SK-N-SH (cell line): Measurements from ENCODE around the gene MAP1B. TPM values are rescaled to one million over a fixed set of nuclear protein-coding genes. Genes with fewer than 3 reads are reported as not detected.

Experiments
- CTCF ChIA-PET: fragments of 300-600, 350-600 bp; formaldehyde crosslinking; extraction: SDS; loops from one replicate; lab custom pipeline; 2021; lab: Yijun Ruan, JAX
- POLR2A ChIA-PET: fragments of 350-600 bp; sonication (Branson Sonifier 250); formaldehyde crosslinking; extraction: SDS; loops from one replicate; lab custom pipeline; 2020; ENCODE audit warnings: antibody characterized with exemption, inconsistent platforms; lab: Yijun Ruan, JAX
- DNase-seq: peaks from one replicate; pipeline ENCODE4 v3.0.0; 2012
- H2AFZ ChIP-seq: fragments of 200-600 bp; sonication (generic); 2 replicates; pipeline ENCODE4 v1.8.1; 2016; ENCODE audit warnings: antibody characterized with exemption, mild to moderate bottlenecking, low read depth
- H3F3A ChIP-seq: fragments of 200-600 bp; sonication (generic); replicated peaks from 2 replicates; pipeline ENCODE3; 2016; ENCODE audit warnings: antibody characterized with exemption, mild to moderate bottlenecking; ENCODE audit not compliant: insufficient read depth
- H3K27ac ChIP-seq, 2 experiments: fragments of 200-500 bp in 1 of 2; fragments of 200-600 bp in 1 of 2; sonication (Bioruptor generic) in 1 of 2; sonication (generic), shearing (Covaris generic) in 1 of 2; 2 replicates each; pipeline versions ENCODE4 v1.5.1 to v1.6.1; 2014 to 2016; ENCODE audit warnings: low read depth in 2 of 2, inconsistent platforms in 1 of 2, low read length in 1 of 2, mild to moderate bottlenecking in 1 of 2, mixed read lengths in 1 of 2
- H3K27me3 ChIP-seq: fragments of 200-600 bp; sonication (generic), shearing (Covaris generic); 2 replicates; pipeline ENCODE4 v1.6.1; 2016; ENCODE audit warnings: mixed run types; ENCODE audit not compliant: insufficient read depth
- H3K36me3 ChIP-seq, 2 experiments: fragments of 200-500 bp in 1 of 2; fragments of 200-600 bp in 1 of 2; sonication (Bioruptor generic) in 1 of 2; sonication (generic) in 1 of 2; replicated peaks in 1 of 2; 2 replicates each; pipeline versions ENCODE3 to v1.5.1; 2014 to 2016; ENCODE audit warnings: low read length in 1 of 2, mild to moderate bottlenecking in 1 of 2; ENCODE audit not compliant: insufficient read depth in 2 of 2, control insufficient read depth in 1 of 2
- H3K4me1 ChIP-seq, 2 experiments: fragments of 200-500 bp in 1 of 2; fragments of 200-600 bp in 1 of 2; sonication (Bioruptor generic) in 1 of 2; sonication (generic), shearing (Covaris generic) in 1 of 2; 2 replicates each; pipeline versions ENCODE4 v1.5.1 to v1.6.1; 2014 to 2016; ENCODE audit warnings: low read depth in 1 of 2, low read length in 1 of 2, mixed run types in 1 of 2; ENCODE audit not compliant: insufficient read depth in 2 of 2, control insufficient read depth in 1 of 2
- H3K4me2 ChIP-seq: fragments of 200-600 bp; sonication (generic), shearing (Covaris generic); 2 replicates; pipeline ENCODE4 v1.6.1; 2017; ENCODE audit warnings: mixed run types
- H3K4me3 ChIP-seq, 2 experiments: fragments of 200-500 bp in 1 of 2; fragments of 200-600 bp in 1 of 2; sonication (Bioruptor generic) in 1 of 2; sonication (generic), shearing (Covaris generic) in 1 of 2; 2 replicates each; pipeline versions ENCODE4 v1.5.1 to v1.8.1; 2014 to 2016; ENCODE audit warnings: low read depth in 2 of 2, inconsistent platforms in 1 of 2, low read length in 1 of 2, mild to moderate bottlenecking in 1 of 2, mixed read lengths in 1 of 2, moderate library complexity in 1 of 2
- H3K79me2 ChIP-seq: fragments of 200-600 bp; sonication (generic); 2 replicates; pipeline ENCODE4 v1.8.1; 2017; ENCODE audit warnings: mild to moderate bottlenecking; ENCODE audit not compliant: insufficient read depth
- H3K9ac ChIP-seq: fragments of 200-600 bp; sonication (generic); 2 replicates; pipeline ENCODE4 v1.6.1; 2017; ENCODE audit warnings: mixed run types
- H3K9me2 ChIP-seq: fragments of 200-600 bp; sonication (generic); 2 replicates; pipeline ENCODE4 v1.6.1; 2017; ENCODE audit warnings: mixed run types
- H3K9me3 ChIP-seq: fragments of 200-600 bp; sonication (generic); 2 replicates; pipeline ENCODE4 v1.6.1; 2017; ENCODE audit warnings: mixed run types, mild to moderate bottlenecking, moderate library complexity
- H4K20me1 ChIP-seq: fragments of 200-600 bp; sonication (generic); 2 replicates; pipeline ENCODE4 v1.6.1; 2017; ENCODE audit warnings: mild to moderate bottlenecking, mixed run types; ENCODE audit not compliant: insufficient read depth
- EZH2phosphoT487 ChIP-seq: fragments of 200-600 bp; sonication (generic); IDR thresholded peaks from 2 replicates; pipeline ENCODE4 v1.6.1; 2017; ENCODE audit warnings: low read depth, mixed run types, mild to moderate bottlenecking, antibody characterized with exemption, moderate library complexity, borderline replicate concordance
- FOXM1 ChIP-seq: IDR thresholded peaks from 2 replicates; pipeline ENCODE4 v1.4.0; 2012; ENCODE audit warnings: low read depth, mild to moderate bottlenecking
- GABPA ChIP-seq: IDR thresholded peaks from 2 replicates; pipeline ENCODE4 v1.4.0; 2012; ENCODE audit warnings: low read depth, mild to moderate bottlenecking
- MEF2A ChIP-seq: IDR thresholded peaks from 2 replicates; pipeline ENCODE4 v1.4.0; 2012; ENCODE audit warnings: low read depth, borderline replicate concordance
- RFX5 ChIP-seq: IDR thresholded peaks from 2 replicates; pipeline ENCODE4 v1.6.1; 2012; ENCODE audit warnings: mild to moderate bottlenecking, improper control_type of control experiment, low read length
- SIN3A ChIP-seq: IDR thresholded peaks from 2 replicates; pipeline ENCODE4 v1.6.1; 2012; ENCODE audit warnings: low read depth, mild to moderate bottlenecking, low read length, moderate library complexity, borderline replicate concordance
- SMC3 ChIP-seq: IDR thresholded peaks from 2 replicates; pipeline ENCODE4 v1.6.1; 2012; ENCODE audit warnings: low read depth, low read length, improper control_type of control experiment
- TAF1 ChIP-seq: IDR thresholded peaks from 2 replicates; pipeline ENCODE4 v1.6.1; 2012; ENCODE audit warnings: low read depth, mild to moderate bottlenecking, low read length, moderate library complexity, borderline replicate concordance
- WGBS: methylation state at CpG from one replicate; pipeline ENCODE4 v1.1.6; 2017; ENCODE audit warnings: low lambda C conversion rate; 5-methylcytosine and 5-hydroxymethylcytosine counted together
- polyA plus RNA-seq, 3 experiments: library from polyadenylated mRNA; depleted of rRNA; stranded (reverse); fragments of >200 nt; gene quantifications; 2 replicates each; pipeline ENCODE4 v1.2.3, GENCODE V29; 2012
- TF ChIP-seq, protein P1 (sequence below): IDR thresholded peaks from 2 replicates; pipeline ENCODE4 v1.4.0; 2012; ENCODE audit warnings: low read depth, borderline replicate concordance
- TF ChIP-seq, protein P2 (sequence below): fragments of 150-350 bp; IDR thresholded peaks from 2 replicates; pipeline ENCODE4 v1.6.1; 2017; ENCODE audit warnings: antibody characterized with exemption, low read length, low read depth, borderline replicate concordance
- TF ChIP-seq, protein P3 (sequence below): IDR thresholded peaks from 2 replicates; pipeline ENCODE4 v1.6.1; 2012; ENCODE audit warnings: mild to moderate bottlenecking, low read depth, low read length, moderate library complexity

MAP1B gene
- polyA plus RNA-seq, 1 of the 3 experiments (the other 2 are of a cell fraction) = 47.5 TPM

DNA sequence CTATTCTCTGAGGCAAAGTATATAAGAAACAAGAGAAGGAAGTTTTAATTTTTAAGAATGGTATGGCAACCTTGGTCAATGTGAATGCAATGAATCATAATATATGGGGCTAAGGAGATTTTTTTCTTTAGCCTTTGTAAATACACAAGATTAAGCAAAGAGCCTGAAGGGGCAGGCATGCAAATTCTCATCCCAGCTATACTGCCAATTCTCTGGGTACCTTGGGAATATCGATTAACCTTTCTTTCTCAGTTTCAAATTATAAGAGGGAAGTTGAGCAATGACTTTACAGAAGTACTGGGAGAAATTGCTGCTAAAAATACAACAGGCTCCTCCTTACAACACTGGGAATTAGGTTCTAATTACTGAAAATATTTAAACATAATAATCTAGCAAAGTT, 115.2 kb downstream of the MAP1B start (continued):
- TF ChIP-seq, protein P1, sequence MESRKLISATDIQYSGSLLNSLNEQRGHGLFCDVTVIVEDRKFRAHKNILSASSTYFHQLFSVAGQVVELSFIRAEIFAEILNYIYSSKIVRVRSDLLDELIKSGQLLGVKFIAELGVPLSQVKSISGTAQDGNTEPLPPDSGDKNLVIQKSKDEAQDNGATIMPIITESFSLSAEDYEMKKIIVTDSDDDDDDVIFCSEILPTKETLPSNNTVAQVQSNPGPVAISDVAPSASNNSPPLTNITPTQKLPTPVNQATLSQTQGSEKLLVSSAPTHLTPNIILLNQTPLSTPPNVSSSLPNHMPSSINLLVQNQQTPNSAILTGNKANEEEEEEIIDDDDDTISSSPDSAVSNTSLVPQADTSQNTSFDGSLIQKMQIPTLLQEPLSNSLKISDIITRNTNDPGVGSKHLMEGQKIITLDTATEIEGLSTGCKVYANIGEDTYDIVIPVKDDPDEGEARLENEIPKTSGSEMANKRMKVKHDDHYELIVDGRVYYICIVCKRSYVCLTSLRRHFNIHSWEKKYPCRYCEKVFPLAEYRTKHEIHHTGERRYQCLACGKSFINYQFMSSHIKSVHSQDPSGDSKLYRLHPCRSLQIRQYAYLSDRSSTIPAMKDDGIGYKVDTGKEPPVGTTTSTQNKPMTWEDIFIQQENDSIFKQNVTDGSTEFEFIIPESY = no peak
- no peak for TF ChIP-seq RFX5
- no peak for TF ChIP-seq MEF2A
- TF ChIP-seq, protein P2, sequence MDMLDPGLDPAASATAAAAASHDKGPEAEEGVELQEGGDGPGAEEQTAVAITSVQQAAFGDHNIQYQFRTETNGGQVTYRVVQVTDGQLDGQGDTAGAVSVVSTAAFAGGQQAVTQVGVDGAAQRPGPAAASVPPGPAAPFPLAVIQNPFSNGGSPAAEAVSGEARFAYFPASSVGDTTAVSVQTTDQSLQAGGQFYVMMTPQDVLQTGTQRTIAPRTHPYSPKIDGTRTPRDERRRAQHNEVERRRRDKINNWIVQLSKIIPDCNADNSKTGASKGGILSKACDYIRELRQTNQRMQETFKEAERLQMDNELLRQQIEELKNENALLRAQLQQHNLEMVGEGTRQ = no peak
- no peak for TF ChIP-seq EZH2phosphoT487
- no peak for TF ChIP-seq SIN3A
- TF ChIP-seq GABPA = no peak
- no peak for TF ChIP-seq SMC3

DNA sequence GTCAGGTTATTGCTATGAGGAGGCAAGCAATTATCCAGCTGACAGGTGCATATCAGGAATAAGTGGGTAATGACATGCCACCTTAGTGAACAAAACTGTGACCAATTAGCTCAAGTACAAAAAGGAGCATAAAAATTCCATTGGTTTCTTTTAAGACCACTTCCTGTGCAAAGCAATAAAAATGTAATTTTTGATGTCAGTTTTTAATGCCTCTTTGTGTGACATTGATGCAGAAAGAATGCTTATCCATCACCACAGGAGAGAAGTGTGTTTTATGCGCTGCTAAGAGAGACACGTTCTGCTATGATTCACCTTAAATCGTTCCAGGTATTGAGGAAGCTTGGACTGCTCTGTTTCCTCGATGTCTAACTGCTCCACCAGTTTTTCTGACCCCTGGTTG, 116.1 kb downstream of the MAP1B start:
- H3K79me2 ChIP-seq = no peaks in the 10 kb centered on the region
- no peak for DNase-seq
- no peaks in the 10 kb centered on the region for H4K20me1 ChIP-seq
- no peak overlapping the region for H2AFZ ChIP-seq
- H3K9ac ChIP-seq = no peak overlapping the region
- H3K36me3 ChIP-seq = peaks cover 63 to 70% of the 10 kb centered on the region in 2 experiments
- H3K4me3 ChIP-seq = no peak overlapping the region
- peaks cover 3 to 10% of the 10 kb centered on the region in 2 experiments; a peak in 3 of 4 replicates for H3K4me1 ChIP-seq
- peaks cover 5% of the 10 kb centered on the region for H3F3A ChIP-seq
- TF ChIP-seq FOXM1 (no peak), TAF1 (no peak)
- TF ChIP-seq, protein P3, sequence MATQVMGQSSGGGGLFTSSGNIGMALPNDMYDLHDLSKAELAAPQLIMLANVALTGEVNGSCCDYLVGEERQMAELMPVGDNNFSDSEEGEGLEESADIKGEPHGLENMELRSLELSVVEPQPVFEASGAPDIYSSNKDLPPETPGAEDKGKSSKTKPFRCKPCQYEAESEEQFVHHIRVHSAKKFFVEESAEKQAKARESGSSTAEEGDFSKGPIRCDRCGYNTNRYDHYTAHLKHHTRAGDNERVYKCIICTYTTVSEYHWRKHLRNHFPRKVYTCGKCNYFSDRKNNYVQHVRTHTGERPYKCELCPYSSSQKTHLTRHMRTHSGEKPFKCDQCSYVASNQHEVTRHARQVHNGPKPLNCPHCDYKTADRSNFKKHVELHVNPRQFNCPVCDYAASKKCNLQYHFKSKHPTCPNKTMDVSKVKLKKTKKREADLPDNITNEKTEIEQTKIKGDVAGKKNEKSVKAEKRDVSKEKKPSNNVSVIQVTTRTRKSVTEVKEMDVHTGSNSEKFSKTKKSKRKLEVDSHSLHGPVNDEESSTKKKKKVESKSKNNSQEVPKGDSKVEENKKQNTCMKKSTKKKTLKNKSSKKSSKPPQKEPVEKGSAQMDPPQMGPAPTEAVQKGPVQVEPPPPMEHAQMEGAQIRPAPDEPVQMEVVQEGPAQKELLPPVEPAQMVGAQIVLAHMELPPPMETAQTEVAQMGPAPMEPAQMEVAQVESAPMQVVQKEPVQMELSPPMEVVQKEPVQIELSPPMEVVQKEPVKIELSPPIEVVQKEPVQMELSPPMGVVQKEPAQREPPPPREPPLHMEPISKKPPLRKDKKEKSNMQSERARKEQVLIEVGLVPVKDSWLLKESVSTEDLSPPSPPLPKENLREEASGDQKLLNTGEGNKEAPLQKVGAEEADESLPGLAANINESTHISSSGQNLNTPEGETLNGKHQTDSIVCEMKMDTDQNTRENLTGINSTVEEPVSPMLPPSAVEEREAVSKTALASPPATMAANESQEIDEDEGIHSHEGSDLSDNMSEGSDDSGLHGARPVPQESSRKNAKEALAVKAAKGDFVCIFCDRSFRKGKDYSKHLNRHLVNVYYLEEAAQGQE = no peak
- H3K27me3 ChIP-seq = no peaks in the 10 kb centered on the region
- no peak overlapping the region for H3K27ac ChIP-seq
- H3K9me3 ChIP-seq = no peaks in the 10 kb centered on the region
- 86% methylated on average over 4 of the region's 4 CpGs for WGBS
- H3K4me2 ChIP-seq = no peak overlapping the region
- CTCF ChIA-PET = interaction anchor here (1.2 to 2.0 kb wide), 4 partner anchors 10 to 85 kb away, joined by 3 to 7 read pairs (median 5); no protein-coding TSS in a partner anchor
- POLR2A ChIA-PET = no interaction called here
- no peaks in the 10 kb centered on the region for H3K9me2 ChIP-seq
